Measurements from ENCODE around the gene GAA.
"Not testable (repeated sequence)": the region's sequence is repeated elsewhere in the genome, so short reads cannot be mapped to it uniquely, and the experiment has no call there.

GAA gene

DNA sequence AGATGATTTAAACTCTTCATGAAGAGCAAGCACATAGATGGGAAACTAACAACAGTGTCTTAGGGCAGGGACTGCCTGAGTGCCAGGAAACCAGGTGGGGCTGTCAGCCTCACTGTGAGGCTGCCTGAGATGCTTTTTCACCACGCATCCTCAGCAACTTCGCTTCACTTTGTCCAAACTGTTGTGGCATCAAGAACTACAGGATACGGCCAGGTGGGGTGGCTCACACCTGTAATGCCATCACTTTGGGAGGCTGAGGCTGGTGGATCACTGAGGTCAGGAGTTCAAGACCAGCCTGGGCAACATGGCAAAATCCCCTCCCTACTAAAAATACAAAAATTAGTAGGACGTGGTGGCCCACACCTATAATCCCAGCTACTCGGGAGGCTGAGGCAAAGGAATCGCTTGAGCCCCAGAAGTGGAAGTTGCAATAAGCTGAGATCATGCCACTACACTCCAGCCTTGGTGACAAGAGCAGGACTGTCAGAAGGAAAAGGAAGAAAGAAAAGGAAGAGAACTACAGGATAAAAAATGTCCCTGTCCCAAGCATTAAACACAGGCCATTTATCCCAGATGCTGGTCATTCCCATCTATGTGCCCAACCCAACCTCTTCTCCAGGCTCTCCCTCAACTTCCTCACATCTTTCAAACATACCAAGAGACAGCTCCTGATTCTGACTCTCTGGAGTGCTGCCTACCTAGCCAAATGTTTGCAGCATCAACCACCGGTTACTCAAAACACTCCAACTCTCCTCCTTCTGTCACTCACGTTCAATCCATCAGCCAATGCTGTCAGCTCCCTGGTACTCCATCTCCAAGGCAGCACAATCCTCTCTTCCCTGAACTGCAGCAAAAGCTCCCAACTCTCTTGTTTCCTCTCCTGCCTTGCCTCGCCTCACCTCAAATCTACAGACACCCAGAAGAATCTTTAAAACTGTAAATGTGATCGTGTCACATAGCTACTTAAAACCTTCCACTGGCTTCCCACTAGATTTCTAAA is 44.0 kb downstream of the GAA start:
- DNase-seq (ENCODE audit: low spot score) = no peak

- peak; percentile 20 for DNase-seq (ENCODE audit: low spot score)
Measured at GRCh38 chr17:80146121-80147034, 45.0 kb downstream of the GAA start.

- DNase-seq (ENCODE audit: low spot score) = peak; percentile 97
Measured at GRCh38 chr17:80147035-80147822, 45.8 kb downstream of the GAA start, which contains the start of gene EIF4A3. Gene EIF4A3 (minus strand): TSS chr17:80147128. CDS start chr17:80146961, 167 bp downstream.

DNA sequence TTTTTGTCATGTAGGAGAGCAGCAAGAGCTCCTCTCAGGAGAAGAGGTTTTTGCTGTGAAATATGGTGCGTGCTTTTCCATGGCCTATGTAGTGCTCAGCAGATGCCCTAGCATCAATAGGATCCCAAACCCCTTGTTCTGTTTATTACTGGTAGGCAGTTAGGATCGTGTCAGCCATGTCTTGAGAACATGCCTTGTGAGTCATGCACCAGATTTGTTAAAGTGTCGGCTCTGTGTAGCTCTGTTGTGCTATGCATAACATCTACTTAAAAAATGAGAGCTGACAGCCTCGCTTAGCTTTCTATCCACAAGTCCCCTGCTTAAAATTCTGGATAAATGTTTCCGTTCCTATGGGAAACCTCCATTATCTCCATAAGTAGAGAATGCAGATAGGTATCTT is 50.0 kb downstream of the GAA start:
- DNase-seq (ENCODE audit: low spot score) = no peak

GRCh38 chr17:80152081-80152702 is 50.8 kb downstream of the GAA start:
- DNase-seq (ENCODE audit: low spot score) = no peak

- DNase-seq (ENCODE audit: low spot score) = no peak
Measured at GRCh38 chr17:80153004-80153403, 51.6 kb downstream of the GAA start.

- DNase-seq (ENCODE audit: low spot score) = no peak
Measured at GRCh38 chr17:80154166-80154565, 52.8 kb downstream of the GAA start.

- DNase-seq (ENCODE audit: low spot score) = not testable (repeated sequence)
Measured at GRCh38 chr17:80155600-80155999, 54.2 kb downstream of the GAA start.

DNA sequence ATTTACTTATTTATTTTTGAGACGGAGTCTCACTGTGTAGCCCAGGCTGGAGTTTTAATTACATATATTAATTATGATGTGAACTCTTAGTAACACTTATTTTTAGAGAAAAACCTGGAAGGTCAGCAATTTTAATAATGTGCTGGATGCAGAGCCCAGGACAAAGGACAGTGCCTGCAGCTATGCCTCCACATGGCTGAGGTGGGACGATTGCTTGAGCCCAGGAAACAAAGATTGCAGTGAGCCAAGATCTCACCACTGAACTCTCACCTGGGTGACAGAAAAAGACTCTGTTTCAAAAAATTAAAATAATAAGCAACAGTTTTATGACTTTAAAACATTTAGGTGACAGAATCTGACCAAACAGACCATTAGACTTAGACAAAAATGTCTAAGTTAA is 57.5 kb downstream of the GAA start:
- no peak for DNase-seq (ENCODE audit: low spot score)

DNA sequence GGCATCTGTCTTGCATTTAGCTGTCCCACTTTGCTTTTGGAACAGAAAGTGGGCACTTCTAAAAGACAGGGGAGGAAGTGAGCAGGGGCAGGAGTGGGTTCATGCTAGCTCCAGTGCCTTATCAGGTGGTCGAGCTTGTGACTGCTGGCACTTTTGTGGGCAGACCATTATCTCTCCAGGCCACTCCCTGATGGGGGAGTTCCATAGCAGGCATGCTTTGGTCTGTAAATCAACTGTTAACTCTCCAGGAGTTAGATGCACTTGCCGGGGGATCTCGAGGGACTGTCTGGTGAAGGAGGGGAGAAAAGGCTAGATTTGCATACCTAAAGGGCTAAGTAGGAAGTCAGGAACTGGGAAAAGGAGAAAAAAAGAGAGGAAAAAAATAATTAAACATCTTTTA is 59.2 kb downstream of the GAA start:
- DNase-seq (ENCODE audit: low spot score) = no peak

GRCh38 chr17:80163336-80163735 is 62.0 kb downstream of the GAA start:
- no peak for DNase-seq (ENCODE audit: low spot score)

GRCh38 chr17:80164185-80164584 is 62.8 kb downstream of the GAA start:
- no peak for DNase-seq (ENCODE audit: low spot score)

DNA sequence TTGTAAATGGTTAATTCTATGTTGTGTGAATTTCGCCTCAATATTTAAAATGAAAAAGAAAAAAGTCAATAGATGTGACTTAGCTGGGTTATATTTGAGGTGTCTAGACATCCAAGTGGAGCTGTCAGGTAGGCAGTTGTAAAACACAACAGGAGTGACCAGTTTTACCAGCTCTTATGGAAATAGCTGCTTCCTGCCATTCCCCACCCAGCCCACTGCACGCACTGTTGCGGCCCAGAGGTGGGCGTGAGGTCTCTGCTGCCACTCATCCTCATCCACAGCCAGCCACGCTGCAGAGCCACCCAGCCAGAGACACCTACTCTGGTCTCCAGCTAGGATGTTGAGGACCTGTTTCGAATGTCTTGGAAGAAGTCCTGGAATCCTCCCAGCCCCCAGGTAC is 65.1 kb downstream of the GAA start:
- DNase-seq (ENCODE audit: low spot score) = no peak

GRCh38 chr17:80168371-80168770 is 67.0 kb downstream of the GAA start:
- no peak for DNase-seq (ENCODE audit: low spot score)

GRCh38 chr17:80169107-80169506 is 67.7 kb downstream of the GAA start:
- DNase-seq (ENCODE audit: low spot score) = no peak
